ENCODE measurements around the gene DOCK7. TPM values are rescaled to one million over a fixed set of nuclear protein-coding genes. Genes with fewer than 3 reads are reported as not detected.

The DOCK7 gene
- total and polyA plus RNA-seq, 2 of the 13 experiments (the other 11 are each of a cell fraction or from before 2014, with no cell fraction given) = 45.7 to 67.2 TPM

DNA sequence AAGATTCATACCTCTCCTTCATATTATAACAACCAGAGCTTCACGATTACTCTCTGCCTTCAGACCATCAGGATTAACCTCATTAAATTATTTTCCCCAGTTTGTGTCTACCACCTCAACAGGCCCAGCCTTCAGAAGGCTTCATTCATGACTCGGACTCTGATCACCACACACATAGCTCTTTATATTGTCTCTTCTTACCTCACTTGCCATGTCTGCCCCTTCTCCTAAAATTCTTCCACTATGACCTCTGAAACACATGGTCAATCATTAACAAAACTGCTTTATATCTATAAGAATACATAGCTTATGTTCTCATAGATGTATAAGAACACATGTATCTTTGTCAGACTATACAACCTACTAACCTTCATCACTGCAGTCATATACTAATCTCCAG, 171.6 kb downstream of the DOCK7 start (continued):
- TF ChIP-seq NR2F6 (IDR thresholded peaks at IDR 0.05) (peak; percentile 52), NR2F6 (CRISPR knock-in tag; IDR thresholded peaks at IDR 0.05) (peak; percentile 45; the same call in 1 of the 2 replicates), FOXC1 (CRISPR knock-in tag; IDR thresholded peaks at IDR 0.05; ENCODE audit: borderline replicate concordance) (no peak), ZNF644 (CRISPR knock-in tag; IDR thresholded peaks at IDR 0.05; ENCODE audit: low read depth) (peak; percentile 79), RFXAP (CRISPR knock-in tag; IDR thresholded peaks at IDR 0.05; ENCODE audit: borderline replicate concordance) (no peak), ZBTB20 (CRISPR knock-in tag; IDR thresholded peaks at IDR 0.05; ENCODE audit: borderline replicate concordance, low read depth) (peak; percentile 72; the same call in 1 of the 2 replicates), RFX3 (CRISPR knock-in tag; IDR thresholded peaks at IDR 0.05) (no peak), HOXA5 (CRISPR knock-in tag; IDR thresholded peaks at IDR 0.05) (no peak), ZNF773 (CRISPR knock-in tag; IDR thresholded peaks at IDR 0.05; ENCODE audit: borderline replicate concordance) (no peak), PAXIP1 (CRISPR knock-in tag; conservative IDR thresholded peaks at IDR 0.05) (peak; percentile 81), ZNF672 (CRISPR knock-in tag; IDR thresholded peaks at IDR 0.05) (no peak), HNRNPL (IDR thresholded peaks at IDR 0.05; ENCODE audit: low read depth, low read length) (no peak), HOMEZ (CRISPR knock-in tag; IDR thresholded peaks at IDR 0.05; ENCODE audit: low read depth) (peak; percentile 76; the same call in 1 of the 2 replicates), PPARG (CRISPR knock-in tag; conservative IDR thresholded peaks at IDR 0.05) (peak; percentile 89), BHLHE40 (IDR thresholded peaks at IDR 0.05; ENCODE audit: low read length) (no peak), ZNF775 (CRISPR knock-in tag; IDR thresholded peaks at IDR 0.05; ENCODE audit: borderline replicate concordance) (peak; percentile 76; the same call in 1 of the 2 replicates)
- TF ChIP-seq, protein P1, sequence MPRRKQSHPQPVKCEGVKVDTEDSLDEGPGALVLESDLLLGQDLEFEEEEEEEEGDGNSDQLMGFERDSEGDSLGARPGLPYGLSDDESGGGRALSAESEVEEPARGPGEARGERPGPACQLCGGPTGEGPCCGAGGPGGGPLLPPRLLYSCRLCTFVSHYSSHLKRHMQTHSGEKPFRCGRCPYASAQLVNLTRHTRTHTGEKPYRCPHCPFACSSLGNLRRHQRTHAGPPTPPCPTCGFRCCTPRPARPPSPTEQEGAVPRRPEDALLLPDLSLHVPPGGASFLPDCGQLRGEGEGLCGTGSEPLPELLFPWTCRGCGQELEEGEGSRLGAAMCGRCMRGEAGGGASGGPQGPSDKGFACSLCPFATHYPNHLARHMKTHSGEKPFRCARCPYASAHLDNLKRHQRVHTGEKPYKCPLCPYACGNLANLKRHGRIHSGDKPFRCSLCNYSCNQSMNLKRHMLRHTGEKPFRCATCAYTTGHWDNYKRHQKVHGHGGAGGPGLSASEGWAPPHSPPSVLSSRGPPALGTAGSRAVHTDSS (CRISPR knock-in tag; conservative IDR thresholded peaks at IDR 0.05) = no peak
- TF ChIP-seq, protein P2, sequence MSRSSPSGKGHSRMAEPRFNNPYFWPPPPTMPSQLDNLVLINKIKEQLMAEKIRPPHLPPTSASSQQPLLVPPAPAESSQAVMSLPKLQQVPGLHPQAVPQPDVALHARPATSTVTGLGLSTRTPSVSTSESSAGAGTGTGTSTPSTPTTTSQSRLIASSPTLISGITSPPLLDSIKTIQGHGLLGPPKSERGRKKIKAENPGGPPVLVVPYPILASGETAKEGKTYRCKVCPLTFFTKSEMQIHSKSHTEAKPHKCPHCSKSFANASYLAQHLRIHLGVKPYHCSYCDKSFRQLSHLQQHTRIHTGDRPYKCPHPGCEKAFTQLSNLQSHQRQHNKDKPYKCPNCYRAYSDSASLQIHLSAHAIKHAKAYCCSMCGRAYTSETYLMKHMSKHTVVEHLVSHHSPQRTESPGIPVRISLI (CRISPR knock-in tag; IDR thresholded peaks at IDR 0.05; ENCODE audit: borderline replicate concordance) = no peak
- TF ChIP-seq, protein P3, sequence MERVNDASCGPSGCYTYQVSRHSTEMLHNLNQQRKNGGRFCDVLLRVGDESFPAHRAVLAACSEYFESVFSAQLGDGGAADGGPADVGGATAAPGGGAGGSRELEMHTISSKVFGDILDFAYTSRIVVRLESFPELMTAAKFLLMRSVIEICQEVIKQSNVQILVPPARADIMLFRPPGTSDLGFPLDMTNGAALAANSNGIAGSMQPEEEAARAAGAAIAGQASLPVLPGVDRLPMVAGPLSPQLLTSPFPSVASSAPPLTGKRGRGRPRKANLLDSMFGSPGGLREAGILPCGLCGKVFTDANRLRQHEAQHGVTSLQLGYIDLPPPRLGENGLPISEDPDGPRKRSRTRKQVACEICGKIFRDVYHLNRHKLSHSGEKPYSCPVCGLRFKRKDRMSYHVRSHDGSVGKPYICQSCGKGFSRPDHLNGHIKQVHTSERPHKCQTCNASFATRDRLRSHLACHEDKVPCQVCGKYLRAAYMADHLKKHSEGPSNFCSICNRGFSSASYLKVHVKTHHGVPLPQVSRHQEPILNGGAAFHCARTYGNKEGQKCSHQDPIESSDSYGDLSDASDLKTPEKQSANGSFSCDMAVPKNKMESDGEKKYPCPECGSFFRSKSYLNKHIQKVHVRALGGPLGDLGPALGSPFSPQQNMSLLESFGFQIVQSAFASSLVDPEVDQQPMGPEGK (CRISPR knock-in tag; IDR thresholded peaks at IDR 0.05) = no peak

Data from HepG2 (cell line).